KOPT-K1 (cell line): Measurements from ENCODE around the gene DLG2.
"Not testable (repeated sequence)": the region's sequence is repeated elsewhere in the genome, so short reads cannot be mapped to it uniquely, and the experiment has no call there.

ENCODE experiments used
- H3K27ac ChIP-seq: fragments of 200-600 bp; sonication (generic); 2 replicates; pipeline ENCODE4 v1.5.1; 2016; ENCODE audit warnings: antibody characterized with exemption, mild to moderate bottlenecking, low read depth, low read length; ENCODE audit not compliant: poor library complexity, severe bottlenecking
- H3K36me3 ChIP-seq: fragments of 200-600 bp; sonication (generic); 2 replicates; pipeline ENCODE4 v1.5.1; 2017; ENCODE audit warnings: antibody characterized with exemption, mild to moderate bottlenecking, low read length, moderate library complexity; ENCODE audit not compliant: insufficient read depth
- H3K9me3 ChIP-seq: fragments of 200-600 bp; sonication (generic); 2 replicates; pipeline ENCODE4 v1.5.1; 2017; ENCODE audit warnings: antibody characterized with exemption, low read length, mild to moderate bottlenecking; ENCODE audit not compliant: insufficient read depth, poor library complexity, severe bottlenecking

The DLG2 gene

DNA sequence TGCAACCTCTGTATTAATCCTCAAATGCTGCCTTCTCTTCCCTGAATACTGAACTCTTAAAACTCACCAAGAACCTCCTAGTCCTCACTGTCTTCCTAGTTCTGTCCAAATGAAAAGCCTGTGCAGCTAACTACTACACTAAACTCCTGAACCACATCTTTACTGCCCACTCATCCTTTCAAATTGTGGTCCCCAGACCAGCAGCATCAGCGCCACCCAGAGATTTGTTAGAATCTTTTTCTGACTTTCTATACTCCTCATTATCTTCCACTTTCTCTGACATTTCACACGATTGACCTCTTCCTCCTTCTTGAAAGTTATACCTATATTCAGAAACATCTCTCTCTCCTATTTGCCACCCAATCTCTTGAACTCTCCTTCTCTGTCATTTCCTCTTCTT is 461.3 kb downstream of the DLG2 start:
- Histone ChIP-seq H3K27ac (no peak overlapping the region), H3K9me3 (no peaks in the 10 kb centered on the region), H3K36me3 (no peaks in the 10 kb centered on the region)

DNA sequence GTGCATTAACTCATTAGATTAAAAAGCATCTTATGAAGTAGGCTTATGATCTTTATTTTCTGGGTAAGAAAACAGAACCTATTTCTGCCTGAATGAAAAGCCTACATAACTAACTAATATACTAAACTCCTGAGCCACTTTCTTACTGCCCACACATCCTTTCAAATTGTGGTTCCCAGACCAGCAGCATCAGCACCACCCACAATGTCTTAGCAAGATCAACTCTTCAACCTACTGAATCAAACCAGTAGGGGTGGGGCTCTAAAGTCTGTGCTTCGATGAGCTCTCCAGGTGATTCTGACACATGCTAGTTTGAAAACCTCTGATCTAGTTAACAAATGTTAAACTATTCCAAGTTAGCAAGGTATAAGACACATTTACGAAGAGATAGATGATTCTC is 462.4 kb downstream of the DLG2 start:
- Histone ChIP-seq H3K9me3 (no peaks in the 10 kb centered on the region), H3K36me3 (no peaks in the 10 kb centered on the region), H3K27ac (no peak overlapping the region)

DNA sequence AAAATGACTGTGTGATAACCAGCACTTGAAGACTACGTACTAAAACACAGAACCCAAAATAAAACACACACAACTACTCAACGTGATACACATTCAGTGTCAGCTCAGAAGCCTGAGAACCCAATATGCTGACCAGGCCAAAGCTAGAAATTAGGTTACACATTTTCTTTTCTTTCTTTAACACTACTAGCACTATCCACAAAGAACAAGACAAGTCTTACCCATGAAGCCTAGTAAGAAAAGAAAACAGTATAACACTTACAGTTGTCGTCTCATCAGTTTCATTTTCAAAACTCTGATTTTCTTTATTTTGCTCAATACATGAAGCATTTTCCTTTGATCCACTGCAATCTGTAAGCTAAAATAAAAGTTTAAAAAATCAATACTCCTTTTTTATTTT is 472.9 kb downstream of the DLG2 start:
- Histone ChIP-seq H3K9me3 (no peaks in the 10 kb centered on the region), H3K27ac (no peak overlapping the region), H3K36me3 (no peaks in the 10 kb centered on the region)

DNA sequence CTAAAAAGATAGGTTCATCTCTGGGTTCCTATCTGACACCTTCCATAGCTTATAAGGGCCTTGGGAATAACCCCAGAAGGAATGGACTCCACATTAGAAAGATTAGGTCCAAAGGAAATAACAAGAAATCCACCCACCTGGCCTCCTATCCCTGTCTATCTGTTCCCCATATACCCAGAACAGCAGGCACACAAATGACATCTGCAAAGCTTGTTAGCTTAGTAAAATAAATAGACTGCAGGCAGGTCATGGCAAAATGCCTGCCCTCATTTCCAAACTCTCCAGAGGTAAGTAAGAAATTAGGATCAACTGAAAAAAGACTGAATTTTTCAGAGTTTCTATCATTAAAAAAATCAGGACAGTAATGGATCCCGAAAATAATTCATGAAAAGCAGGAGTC is 489.5 kb downstream of the DLG2 start:
- Histone ChIP-seq H3K36me3 (no peaks in the 10 kb centered on the region), H3K27ac (no peak overlapping the region), H3K9me3 (no peaks in the 10 kb centered on the region)

DNA sequence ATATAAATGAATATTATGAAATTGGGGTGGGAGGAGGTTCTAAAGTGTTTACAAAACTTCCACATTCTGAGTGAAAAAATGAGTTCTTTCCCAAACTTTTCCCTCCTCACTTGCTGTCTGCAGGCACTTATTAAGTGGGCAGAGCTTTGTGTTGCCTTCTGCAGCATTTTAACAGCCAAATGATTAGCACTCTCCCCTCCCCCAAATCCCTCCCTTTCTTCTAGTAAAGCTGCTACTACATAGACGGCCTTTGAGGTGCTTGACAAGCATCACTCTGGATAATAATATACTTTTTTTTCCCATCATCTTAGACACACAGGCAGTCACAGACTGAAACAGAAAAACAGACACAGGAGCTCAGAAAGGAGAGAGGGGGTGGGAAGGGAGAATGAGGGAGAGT is 493.5 kb downstream of the DLG2 start:
- H3K9me3 ChIP-seq, result no peaks in the 10 kb centered on the region
- no peak overlapping the region for H3K27ac ChIP-seq
- no peaks in the 10 kb centered on the region for H3K36me3 ChIP-seq

DNA sequence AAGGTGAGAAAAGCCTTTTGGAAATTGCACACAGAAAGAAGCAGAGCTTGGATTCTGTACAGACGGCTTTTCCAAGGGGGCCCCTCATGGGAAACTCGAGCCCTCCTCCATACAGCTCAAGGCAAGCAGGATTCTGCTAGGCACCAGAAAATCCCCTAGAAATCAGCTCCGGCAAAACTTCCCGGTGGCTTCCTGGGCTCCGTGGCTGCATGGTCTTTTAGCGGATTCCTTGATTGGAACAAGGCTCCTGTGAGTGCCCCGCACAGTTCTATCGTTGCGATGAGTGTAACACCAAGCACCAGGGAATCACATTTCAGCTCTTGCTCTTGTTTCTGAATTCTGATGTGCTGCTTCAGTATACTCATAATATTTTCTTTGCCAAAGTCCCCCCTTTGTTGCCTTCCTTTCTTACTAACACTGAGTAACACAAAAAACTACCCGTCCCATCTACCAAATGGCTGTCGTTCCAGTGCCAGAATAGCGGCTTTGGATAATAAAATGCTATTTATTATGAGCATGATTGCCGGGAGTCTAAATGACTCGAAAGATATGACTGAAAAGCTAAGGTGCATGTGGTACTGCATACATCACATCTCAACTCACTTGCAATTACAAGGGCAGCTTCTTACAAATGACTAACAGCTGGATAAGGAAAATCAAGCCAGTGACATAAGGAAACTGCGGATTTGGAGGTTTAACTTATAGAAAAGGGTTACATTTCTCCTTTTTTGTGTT is 494.1 kb downstream of the DLG2 start:
- Histone ChIP-seq H3K9me3 (no peaks in the 10 kb centered on the region), H3K36me3 (no peaks in the 10 kb centered on the region), H3K27ac (no peak overlapping the region)

DNA sequence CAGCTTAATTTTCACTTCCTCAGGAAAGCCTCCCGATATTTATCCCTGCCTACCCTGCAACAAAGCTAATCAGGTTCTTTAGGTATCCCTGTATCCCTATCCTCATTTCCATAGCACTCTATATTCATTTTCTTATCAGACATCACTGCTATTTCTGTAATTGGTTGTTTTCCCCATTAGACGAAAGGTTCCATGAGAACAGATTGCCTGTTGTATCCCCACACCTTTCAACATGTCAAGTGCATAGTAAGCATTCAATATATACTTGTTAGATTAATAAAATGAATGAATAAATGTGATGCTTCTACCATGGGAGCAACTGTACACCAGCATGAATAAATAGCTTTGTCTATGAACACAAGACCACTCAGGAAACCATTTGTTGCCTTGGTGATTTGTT is 499.8 kb downstream of the DLG2 start:
- no peak overlapping the region for H3K27ac ChIP-seq

DNA sequence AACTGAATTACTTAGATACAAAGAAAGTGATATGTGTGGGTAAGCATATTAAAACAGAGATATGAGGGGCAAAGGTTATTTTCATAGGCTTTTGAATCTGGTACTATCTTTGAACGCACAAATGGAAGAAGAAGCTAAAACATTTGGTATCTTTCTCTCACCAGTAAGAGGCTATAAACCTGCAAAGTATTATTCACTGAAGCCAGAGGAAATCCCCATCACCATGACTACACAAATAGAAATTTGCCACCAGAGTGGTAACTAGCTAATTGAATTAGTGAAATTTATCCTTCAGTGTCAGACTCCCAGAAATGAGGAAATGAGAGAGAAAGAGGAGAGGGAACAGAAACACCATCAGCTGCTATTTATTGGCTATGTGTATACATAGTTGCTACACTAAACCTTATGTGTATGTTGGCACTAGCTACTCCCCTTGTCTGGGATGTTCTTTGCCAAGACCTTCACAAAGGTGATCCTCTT is 503.4 kb downstream of the DLG2 start:
- H3K27ac ChIP-seq, result no peak overlapping the region
- no peaks in the 10 kb centered on the region for H3K36me3 ChIP-seq
- H3K9me3 ChIP-seq, result no peaks in the 10 kb centered on the region

More for the DNA sequence above, 499.8 kb downstream of the DLG2 start:
- Histone ChIP-seq H3K36me3 (no peaks in the 10 kb centered on the region), H3K9me3 (no peaks in the 10 kb centered on the region)

DNA sequence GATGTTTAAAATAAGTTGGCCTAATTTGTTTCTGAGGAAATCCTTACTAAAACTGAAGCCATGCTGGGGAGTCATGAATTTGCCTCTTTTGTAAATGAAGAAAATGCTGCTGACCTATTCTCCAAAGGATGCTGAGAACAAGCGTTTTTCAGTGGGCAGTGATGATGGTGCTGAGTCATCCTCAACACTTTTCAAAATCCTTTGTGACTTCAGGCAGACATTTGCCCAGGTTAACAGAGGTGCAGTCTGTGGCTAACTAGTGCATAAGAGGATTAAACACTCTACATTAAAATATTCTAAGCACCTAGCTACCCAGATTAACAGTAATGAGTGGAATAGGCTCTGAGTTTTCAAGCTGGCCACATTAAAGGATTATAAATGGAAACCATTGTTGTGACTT is 509.0 kb downstream of the DLG2 start:
- Histone ChIP-seq H3K9me3 (no peaks in the 10 kb centered on the region), H3K36me3 (no peaks in the 10 kb centered on the region), H3K27ac (no peak overlapping the region)

DNA sequence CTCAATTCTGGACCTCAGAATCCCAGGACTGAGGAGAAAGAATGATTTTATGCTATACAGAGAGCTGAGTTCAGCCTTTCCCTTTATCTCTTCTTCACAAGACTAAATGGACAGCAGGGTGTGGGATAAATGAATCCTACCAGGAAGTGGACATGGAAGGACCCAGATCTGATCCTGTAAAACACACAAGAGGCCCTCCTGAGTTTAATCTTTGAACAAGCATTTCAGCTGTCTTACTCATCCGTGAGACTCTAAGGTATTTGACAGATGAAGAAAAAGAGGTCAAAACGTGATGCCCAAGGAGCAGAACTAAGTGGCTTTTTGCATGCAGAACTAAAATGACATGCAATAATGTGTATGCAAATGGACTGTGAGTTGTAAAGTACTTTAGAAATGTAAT is 511.3 kb downstream of the DLG2 start:
- no peak overlapping the region for H3K27ac ChIP-seq
- no peaks in the 10 kb centered on the region for H3K36me3 ChIP-seq
- H3K9me3 ChIP-seq, result no peaks in the 10 kb centered on the region

DNA sequence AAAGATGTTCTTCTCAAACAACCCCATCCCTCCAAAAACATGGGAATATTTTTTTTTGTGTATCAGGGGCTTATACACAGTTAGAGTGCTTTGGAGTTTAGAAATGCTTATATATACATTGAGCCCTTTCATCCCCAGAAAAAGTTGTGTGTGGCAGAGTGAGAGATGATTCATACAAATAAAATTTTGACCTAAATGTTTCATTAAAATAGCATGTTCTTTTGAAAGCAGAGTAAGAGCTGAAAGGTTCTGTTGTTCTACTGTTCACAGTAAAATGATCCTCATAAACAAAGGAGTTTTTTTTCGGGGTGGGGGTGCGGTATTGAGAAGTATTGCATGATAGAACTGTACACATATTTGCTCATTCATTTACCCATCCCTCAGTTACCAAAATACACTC is 512.4 kb downstream of the DLG2 start:
- H3K36me3 ChIP-seq, result no peaks in the 10 kb centered on the region
- no peaks in the 10 kb centered on the region for H3K9me3 ChIP-seq
- no peak overlapping the region for H3K27ac ChIP-seq

DNA sequence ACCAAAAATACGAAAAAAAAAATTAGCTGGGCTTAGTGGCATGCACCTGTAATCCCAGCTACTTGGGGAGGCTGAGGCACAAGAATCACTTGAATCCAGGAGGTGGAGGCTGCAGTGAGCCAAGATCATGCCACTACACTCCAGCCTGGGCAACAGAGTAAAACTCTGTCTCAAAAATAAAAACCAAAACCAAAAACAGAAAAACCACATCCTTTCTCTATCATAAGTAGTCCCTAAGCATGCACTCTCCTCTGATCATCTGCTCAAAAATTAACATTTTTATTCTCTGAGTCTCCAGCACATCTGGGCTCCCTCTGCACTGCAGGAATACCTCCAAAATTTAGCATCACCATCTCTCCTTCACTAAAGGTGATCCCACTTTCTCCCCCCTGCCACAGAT is 516.9 kb downstream of the DLG2 start:
- not testable (repeated sequence) for H3K36me3 ChIP-seq, H3K27ac ChIP-seq, H3K9me3 ChIP-seq

DNA sequence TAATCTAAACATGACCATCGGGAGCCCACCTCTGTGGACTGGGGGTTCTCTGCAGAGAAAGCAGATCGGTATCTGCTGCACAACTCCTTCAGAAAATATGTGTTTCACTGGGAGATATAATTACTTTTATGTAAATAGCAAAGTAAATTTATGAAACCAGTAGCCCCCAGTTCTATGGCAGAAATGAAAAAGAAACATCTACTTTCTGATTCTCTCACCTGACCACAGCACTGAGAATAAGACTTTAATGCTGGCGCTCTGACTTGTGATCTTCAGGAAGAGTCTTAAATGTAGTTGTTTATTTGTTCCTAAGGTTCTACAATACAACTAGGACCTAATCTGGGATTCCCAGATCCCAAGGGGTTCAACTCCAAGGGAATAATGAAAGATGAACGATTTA is 518.0 kb downstream of the DLG2 start:
- Histone ChIP-seq H3K36me3 (no peaks in the 10 kb centered on the region), H3K9me3 (no peaks in the 10 kb centered on the region), H3K27ac (no peak overlapping the region)

DNA sequence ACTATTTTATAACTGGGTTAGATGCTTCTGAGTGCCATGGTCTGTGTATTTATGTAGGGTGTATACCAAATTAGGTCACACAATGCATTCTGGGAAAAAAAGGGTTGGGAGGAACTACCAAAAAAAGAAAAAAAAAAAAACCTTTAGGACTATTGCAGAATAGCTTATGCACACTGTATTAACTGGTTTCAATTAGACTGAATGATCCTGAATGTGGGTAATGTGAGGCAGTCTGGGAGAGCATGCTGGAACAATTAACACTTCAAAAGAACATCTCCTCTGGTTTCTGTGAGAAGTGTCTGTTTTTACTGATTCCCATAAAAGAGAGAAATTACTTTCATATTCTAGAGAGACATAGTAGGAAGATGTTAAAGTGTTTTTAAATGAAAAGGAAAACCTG is 521.3 kb downstream of the DLG2 start:
- H3K27ac ChIP-seq, result no peak overlapping the region
- no peaks in the 10 kb centered on the region for H3K36me3 ChIP-seq
- no peaks in the 10 kb centered on the region for H3K9me3 ChIP-seq

DNA sequence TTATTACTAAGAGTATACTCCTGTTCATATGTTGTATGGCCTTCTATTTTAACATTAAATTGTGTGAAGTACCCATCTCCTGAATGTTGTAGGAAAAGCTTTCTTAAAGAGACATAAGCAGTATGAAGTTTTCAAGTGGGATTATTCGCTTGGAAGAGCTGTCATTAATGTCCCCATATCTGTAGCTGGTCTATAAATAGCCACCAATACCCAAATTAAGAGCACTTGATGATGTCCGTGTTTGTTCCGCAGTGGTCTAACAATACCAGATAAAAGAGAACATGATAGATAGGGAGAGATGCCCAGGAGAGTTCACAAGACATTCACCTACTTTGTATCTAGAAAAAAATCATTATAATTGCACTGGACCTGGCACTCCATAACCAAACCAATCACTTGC is 527.6 kb downstream of the DLG2 start:
- no peaks in the 10 kb centered on the region for H3K9me3 ChIP-seq
- no peak overlapping the region for H3K27ac ChIP-seq
- H3K36me3 ChIP-seq, result no peaks in the 10 kb centered on the region

DNA sequence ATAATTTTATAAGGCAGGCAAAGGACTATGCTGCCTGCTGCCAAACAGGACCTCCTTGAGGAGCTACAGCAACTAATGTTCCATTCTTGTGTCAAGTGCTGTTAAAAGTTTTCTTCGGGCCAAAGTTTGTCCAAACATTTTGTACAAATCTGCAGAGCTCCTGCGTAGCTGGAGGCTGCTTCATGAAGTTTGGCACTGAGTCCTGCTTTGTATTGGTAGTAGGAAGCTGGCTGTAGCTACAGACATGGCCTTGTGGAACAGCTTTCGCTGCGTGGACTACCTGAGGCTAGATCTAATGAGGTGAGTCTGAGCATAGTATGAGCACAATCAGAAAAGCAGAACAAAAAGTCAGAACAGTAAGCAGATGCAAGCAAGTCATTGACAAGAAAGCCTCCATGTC is 528.1 kb downstream of the DLG2 start:
- no peaks in the 10 kb centered on the region for H3K9me3 ChIP-seq
- no peaks in the 10 kb centered on the region for H3K36me3 ChIP-seq
- H3K27ac ChIP-seq, result no peak overlapping the region
